Measurements from ENCODE around the gene HECW1. TPM values are rescaled to one million over a fixed set of nuclear protein-coding genes. Genes with fewer than 3 reads are reported as not detected.

The HECW1 gene
- total and polyA plus RNA-seq, 2 experiments from 2014 or later, result 11.0 to 21.8 TPM

GRCh38 chr7:43240565-43240964, 128.1 kb downstream of the HECW1 start (continued):
- TF ChIP-seq, protein P1, sequence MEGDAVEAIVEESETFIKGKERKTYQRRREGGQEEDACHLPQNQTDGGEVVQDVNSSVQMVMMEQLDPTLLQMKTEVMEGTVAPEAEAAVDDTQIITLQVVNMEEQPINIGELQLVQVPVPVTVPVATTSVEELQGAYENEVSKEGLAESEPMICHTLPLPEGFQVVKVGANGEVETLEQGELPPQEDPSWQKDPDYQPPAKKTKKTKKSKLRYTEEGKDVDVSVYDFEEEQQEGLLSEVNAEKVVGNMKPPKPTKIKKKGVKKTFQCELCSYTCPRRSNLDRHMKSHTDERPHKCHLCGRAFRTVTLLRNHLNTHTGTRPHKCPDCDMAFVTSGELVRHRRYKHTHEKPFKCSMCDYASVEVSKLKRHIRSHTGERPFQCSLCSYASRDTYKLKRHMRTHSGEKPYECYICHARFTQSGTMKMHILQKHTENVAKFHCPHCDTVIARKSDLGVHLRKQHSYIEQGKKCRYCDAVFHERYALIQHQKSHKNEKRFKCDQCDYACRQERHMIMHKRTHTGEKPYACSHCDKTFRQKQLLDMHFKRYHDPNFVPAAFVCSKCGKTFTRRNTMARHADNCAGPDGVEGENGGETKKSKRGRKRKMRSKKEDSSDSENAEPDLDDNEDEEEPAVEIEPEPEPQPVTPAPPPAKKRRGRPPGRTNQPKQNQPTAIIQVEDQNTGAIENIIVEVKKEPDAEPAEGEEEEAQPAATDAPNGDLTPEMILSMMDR (conservative IDR thresholded peaks at IDR 0.05; ENCODE audit: low read depth in 2 of 2), result no peak
- no peak for TF ChIP-seq NANOG (IDR thresholded peaks at IDR 0.05; ENCODE audit: borderline replicate concordance)
- TF ChIP-seq CREB1 (CRISPR knock-in tag; IDR thresholded peaks at IDR 0.05; ENCODE audit: low read depth), result no peak

DNA sequence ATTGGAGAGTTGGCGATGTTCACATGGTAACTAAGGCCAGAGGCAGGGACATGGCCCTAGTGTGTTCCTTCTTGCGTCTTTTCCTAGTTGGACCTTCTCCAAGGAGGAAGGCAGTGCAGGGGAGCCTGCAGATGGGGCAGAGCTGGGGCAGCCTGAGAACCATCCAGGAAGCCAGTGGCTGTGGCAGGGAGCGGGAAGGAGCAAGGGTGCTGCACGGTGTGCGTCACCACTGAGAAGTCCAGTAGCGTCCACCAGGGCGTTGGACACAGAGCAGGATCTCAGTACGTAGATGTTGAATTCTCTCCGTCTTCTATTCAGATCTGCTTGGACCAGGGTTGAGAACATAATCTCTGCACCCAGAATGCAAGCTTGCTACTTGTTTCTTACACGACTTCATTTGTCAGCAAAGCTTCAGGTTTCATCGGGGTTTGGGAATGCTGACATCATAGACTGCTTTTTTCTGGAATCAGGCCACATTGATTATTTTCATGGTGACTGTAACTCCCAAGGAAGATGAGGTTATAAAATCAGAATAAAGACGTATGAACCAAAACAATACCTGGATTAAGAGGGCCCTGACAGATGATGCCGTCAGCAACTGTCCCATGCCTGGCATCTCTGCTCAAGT, 130.3 kb downstream of the HECW1 start:
- Histone ChIP-seq H3K27ac (ENCODE audit: low read depth) (no peak overlapping the region), H3K4me2 (no peak overlapping the region), H3K4me3 (no peak overlapping the region), H3K9me2 (ENCODE audit: insufficient read depth) (peaks cover 14% of the 10 kb centered on the region), H4K20me1 (replicated peaks; ENCODE audit: insufficient read depth) (no peaks in the 10 kb centered on the region), H3K79me2 (replicated peaks; ENCODE audit: insufficient read depth) (no peaks in the 10 kb centered on the region), H2AFZ (no peak overlapping the region), H3F3A (replicated peaks; ENCODE audit: low read depth) (no peaks in the 10 kb centered on the region), H3K4me1 (ENCODE audit: insufficient read depth) (peaks cover 7% of the 10 kb centered on the region), H3K36me3 (ENCODE audit: insufficient read depth) (no peaks in the 10 kb centered on the region), H3K27me3 (ENCODE audit: insufficient read depth) (no peaks in the 10 kb centered on the region)
- peaks cover 19% of the 10 kb centered on the region for H3K4me1 Mint-ChIP-seq
- DNase-seq (ENCODE audit: low spot score) (no peak), ATAC-seq (no peak)
- H3K9me3 Mint-ChIP-seq, result no peaks in the 10 kb centered on the region
- H3K27me3 Mint-ChIP-seq (ENCODE audit: insufficient read depth, low read depth, poor library complexity), result peaks cover 5% of the 10 kb centered on the region
- H3K27ac Mint-ChIP-seq, result no peak overlapping the region
- no peak overlapping the region for H3K4me3 Mint-ChIP-seq
- H3K36me3 Mint-ChIP-seq (ENCODE audit: low read depth), result no peaks in the 10 kb centered on the region; the same call in 2 of the 3 replicates
- TF ChIP-seq POLR2AphosphoS5 (IDR thresholded peaks at IDR 0.05; ENCODE audit: low read depth), result no peak
- no peak for TF ChIP-seq JUNB (IDR thresholded peaks at IDR 0.05; ENCODE audit: unreplicated experiment)
- TF ChIP-seq ZNF114 (CRISPR knock-in tag; IDR thresholded peaks at IDR 0.05), result no peak
- TF ChIP-seq, protein P1 (conservative IDR thresholded peaks at IDR 0.05; ENCODE audit: low read depth in 2 of 2), result no peak
- no peak for TF ChIP-seq CREB1 (CRISPR knock-in tag; IDR thresholded peaks at IDR 0.05; ENCODE audit: low read depth)
- no peak for TF ChIP-seq ZNF462 (CRISPR knock-in tag; IDR thresholded peaks at IDR 0.05)
- no peak for TF ChIP-seq EZH2phosphoT487 (IDR thresholded peaks at IDR 0.05; ENCODE audit: unreplicated experiment)
- TF ChIP-seq, protein P2, sequence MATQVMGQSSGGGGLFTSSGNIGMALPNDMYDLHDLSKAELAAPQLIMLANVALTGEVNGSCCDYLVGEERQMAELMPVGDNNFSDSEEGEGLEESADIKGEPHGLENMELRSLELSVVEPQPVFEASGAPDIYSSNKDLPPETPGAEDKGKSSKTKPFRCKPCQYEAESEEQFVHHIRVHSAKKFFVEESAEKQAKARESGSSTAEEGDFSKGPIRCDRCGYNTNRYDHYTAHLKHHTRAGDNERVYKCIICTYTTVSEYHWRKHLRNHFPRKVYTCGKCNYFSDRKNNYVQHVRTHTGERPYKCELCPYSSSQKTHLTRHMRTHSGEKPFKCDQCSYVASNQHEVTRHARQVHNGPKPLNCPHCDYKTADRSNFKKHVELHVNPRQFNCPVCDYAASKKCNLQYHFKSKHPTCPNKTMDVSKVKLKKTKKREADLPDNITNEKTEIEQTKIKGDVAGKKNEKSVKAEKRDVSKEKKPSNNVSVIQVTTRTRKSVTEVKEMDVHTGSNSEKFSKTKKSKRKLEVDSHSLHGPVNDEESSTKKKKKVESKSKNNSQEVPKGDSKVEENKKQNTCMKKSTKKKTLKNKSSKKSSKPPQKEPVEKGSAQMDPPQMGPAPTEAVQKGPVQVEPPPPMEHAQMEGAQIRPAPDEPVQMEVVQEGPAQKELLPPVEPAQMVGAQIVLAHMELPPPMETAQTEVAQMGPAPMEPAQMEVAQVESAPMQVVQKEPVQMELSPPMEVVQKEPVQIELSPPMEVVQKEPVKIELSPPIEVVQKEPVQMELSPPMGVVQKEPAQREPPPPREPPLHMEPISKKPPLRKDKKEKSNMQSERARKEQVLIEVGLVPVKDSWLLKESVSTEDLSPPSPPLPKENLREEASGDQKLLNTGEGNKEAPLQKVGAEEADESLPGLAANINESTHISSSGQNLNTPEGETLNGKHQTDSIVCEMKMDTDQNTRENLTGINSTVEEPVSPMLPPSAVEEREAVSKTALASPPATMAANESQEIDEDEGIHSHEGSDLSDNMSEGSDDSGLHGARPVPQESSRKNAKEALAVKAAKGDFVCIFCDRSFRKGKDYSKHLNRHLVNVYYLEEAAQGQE (IDR thresholded peaks at IDR 0.05; ENCODE audit: unreplicated experiment), result no peak
- TF ChIP-seq EZH2 (IDR thresholded peaks at IDR 0.05; ENCODE audit: low read depth, unreplicated experiment), result no peak
- TF ChIP-seq ZNF331 (CRISPR knock-in tag; IDR thresholded peaks at IDR 0.05; ENCODE audit: low read depth), result no peak
